ENCODE data around the gene DMKN.

DMKN gene

DNA sequence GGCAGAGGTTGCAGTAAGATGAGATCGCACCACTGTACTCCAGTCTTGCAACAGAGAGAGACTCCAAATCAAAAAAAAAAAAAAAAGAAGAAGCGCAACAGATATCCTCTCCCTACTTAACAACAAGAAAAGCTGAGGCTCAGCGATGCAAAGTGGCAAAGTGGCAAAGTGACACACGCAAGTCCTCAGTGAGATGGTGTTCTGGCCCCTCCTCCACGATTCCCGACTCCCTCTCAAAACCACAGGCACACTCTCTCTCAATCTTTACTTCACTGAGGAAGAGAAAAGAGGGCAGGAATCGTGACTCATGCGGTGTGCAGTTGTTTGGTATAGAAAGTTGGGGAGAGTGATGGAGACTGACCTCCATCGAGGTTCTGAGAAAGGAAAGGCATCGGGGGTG, 52.8 kb downstream of the DMKN start:
- no peak for DNase-seq

DNA sequence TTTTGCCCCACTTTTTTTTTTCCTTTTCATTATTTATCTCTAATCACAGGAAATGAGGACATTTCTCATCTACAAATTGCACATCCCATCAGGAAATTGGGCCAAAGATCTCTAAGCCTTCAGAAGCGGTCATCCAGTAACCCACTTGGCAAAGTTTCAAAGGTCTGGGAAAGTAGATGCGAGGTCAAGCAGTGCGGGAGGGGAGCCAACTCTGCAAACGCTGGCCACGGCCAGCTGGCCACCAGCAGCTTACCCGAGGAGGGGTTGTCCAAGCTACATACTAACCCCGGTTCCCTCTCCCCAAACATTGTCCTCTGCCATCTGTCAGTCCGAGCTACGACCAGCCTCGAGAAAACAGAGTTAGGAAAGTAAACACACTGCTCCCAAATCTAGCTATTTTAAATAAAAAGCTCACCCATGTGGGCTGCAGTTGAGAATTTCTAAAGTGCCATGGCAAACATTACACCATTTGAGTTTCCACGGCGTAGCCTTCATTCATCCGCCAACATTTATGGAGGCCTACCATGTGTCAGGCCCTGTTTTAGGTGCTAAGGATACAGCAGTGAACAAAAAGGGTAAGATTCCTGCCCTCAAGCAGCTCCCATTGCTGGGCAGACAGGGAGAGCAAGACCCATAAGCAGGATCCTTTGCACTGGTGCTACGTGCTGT, 53.9 kb downstream of the DMKN start:
- no peak for DNase-seq

DNA sequence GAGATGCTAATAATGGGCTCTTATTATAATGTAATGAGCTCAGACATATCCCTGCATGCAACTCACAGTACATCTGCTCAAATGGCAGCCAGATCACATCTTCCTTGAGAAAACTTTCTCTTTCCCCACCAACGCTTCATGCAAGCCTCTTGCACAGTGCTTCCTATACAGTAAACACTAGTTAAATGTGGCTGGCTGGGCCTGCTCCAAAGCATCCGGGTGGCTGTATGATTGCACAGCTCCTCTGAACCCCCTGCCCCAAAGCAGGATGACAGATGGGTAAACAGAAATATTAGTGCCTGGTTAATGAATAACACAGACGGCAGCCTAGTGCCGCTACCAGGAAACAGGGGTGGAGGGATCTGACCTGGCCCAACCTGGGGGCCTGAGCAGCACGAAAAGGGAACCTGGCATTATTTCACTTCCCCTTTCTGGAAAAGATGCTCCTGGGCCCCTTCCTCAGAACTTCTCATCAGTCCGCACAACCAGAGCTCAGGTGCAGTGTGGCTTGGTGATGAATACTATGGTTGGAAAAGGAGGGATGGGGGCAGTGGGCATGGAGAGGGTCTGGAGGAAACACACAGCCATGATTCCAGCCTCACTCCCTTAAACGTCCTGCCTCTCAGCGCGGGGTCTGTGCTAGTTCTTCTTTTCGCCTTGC, 54.6 kb downstream of the DMKN start:
- peak; percentile 35 to 84 for DNase-seq

DNA sequence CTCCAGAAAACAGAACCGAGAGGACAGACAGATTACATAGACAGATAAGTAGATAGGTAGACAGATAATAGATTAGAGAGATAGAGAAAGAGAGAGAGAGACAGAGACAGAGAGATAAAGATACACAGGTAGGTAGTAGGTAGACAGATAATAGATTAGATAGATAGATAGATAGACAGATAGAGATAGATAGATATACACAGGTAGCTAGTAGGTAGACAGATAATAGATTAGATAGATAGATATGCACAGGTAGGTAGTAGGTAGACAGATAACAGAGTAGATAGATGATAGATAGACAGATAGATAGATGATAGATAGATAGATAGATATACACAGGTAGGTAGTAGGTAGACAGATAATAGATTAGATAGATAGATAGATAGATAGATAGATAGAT, 55.3 kb downstream of the DMKN start:
- DNase-seq = no peak

DNA sequence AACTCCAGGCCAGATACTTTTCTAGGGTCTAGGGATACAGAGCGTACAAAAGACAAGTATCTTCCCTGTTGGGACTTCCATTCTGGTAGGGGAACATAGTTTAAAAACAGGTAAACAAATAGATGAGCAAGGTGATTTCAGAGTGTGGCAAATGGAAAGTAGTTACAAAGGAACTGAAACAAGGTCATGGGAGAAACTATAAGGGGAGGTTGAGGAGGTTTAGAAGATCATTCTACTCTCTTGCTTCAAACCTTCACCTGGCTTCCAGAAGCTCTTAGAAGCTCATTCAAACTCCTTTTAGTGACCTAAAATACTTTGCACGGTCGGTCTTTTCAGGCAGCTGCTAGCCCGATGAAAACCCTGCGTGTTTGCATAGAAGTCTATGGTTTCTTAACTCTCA, 56.3 kb downstream of the DMKN start:
- no peak for DNase-seq

DNA sequence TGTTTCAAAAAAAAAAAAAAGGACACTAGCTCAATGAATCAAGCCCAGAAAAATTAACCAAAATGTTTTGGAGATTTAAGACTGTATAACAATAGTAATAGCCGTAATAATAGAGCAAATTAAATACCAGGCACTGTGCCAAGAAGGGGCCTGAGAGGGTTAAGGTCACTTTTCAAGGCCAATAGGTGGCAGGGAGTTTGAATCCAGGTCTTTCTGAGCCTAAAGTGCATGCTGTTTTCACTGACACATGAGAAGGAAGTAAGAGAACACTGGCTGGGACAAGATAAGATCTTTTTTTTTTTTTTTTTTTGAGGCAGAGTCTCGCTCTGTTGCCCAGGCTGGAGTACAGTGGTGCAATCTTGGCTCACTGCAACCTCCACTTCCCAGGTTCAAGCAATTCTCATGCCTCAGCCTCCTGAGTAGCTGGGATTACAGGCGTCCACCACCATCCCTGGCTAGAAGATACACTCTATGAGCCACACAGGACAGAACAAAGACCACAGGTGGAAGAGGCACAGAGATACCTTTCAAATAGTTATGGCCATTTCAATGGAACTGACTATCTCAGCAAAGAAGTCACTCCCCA, 57.7 kb downstream of the DMKN start:
- DNase-seq = no peak

DNA sequence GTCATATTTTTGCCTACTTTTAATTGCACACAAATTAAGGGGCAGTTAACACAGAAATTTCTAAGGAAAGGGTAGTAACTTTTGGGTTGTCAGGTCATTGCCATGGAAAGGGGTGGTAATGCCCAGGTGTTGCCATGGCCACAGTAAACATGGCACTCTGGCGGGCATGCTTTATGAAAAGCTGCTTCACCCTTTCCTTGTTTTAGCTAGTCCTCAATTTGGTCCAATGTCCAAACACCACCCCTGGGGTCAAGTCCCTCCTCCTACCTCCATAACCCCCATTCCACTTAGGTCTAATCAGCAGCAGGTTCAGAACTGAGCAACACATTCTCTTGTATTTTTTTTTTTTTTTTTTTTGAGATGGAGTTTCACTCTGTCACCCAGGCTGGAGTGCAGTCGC, 58.8 kb downstream of the DMKN start:
- no peak for DNase-seq

DNA sequence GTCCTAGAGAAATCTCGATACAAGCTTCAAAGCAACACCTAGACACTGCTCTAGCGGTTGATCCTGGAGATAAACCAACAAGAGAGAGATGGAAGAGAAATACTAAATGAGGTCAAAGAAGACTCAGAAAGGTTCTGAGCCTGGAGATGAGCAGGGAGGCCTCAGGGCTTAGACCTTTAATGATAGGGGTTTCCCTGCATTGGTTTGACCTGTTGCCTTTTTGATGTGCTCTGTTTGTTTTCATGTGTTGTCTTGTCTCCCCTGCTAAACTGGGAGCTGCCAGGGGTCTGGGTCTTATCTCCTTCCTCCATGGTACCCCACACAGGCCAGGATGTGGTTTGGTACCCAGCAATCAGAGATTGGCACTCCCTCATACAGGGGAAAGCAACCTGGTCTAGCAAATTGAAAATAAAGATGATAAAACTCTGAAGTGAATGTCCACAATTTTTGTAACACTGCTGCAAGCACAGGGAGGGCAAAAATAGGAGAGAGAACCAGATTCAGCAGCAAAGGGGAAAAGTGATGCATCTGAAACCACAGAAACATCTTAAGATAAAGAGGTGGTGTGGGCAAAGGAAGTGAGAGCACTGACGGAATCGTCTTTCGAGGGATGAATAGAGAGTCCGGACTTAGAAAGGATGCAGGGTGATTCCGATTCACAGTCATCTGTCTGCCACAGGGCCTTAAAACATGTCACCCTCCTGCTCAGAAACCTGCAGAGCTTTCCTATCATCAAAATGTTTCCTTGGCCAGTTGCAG, 61.9 kb downstream of the DMKN start:
- no peak for DNase-seq

DNA sequence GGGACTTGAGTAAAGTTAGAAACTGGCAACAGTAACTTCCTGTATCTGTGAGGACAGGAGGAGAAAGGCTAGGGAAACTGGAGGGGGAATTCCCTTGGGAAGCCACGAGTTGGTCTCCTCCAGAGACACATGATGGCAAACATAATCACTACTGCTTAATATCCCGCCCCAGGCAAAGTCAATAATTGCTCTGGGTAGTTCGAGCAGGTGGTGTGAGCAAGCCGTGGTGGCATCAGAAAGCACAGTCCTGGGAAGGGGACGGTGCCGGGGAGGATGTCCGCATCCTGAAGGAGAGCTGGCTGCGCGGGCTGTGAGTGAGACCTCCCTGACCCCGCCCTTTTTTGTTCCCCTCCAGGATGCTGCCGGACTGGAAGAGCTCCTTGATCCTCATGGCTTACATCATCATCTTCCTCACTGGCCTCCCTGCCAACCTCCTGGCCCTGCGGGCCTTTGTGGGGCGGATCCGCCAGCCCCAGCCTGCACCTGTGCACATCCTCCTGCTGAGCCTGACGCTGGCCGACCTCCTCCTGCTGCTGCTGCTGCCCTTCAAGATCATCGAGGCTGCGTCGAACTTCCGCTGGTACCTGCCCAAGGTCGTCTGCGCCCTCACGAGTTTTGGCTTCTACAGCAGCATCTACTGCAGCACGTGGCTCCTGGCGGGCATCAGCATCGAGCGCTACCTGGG, 63.9 kb downstream of the DMKN start:
- DNase-seq = peak; percentile 78 to 89

DNA sequence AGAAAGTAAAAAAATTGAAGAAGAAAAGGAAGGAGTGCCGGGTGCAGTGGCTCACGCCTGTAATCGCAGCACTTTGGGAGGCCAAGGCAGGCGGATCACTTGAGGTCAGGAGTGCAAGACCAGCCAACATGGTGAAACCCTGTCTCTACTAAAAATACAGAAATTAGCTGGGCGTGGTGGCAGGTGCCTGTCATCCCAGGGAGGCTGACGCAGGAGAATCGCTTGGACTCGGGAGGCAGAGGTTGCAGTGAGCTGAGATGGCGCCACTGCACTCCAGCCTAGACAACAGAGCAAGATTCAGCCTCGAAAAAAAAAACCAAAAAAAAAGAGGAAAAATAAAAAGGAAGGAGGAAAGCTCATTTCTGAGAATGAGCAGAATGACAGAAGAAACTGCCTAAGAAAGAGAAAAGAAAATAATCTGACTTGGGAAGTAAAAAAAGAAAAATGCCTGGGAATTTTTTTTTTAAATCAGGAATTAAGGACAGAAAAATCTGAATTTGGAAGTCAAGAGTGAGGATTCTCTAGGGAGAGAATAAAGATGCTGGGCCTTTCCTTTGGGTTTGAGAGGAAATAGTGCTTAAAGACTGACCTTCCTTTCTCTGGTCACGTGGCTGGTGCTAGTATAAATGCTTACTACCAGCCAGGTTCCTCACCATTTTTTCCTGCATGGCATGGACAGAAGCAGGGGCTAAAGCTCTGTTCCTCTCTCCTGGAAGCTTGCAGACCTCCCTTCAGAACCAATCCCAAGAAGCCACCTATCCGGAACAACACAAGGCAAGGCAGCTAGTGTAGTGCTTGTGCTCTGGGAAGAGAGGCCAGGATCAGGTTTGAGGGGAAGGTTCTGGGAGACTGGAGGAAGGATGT, 65.6 kb downstream of the DMKN start, which contains the start of gene FFAR2:
Gene FFAR2 (plus strand): TSS at position 652 of the 864 bp plus-strand sequence. CDS start 1,458 bp downstream, outside the sequence.
- no peak for DNase-seq
